HCT116 (cell line): ENCODE results near the gene TNNI2. TPM values are rescaled to one million over a fixed set of nuclear protein-coding genes. Genes with fewer than 3 reads are reported as not detected.

Experiments
- ATAC-seq: fragments of 200-7000 bp; cut with Tn5 transposase; 2 replicates; pipeline ENCODE4 v1.9.1; 2020; ENCODE audit warnings: mild to moderate bottlenecking, moderate library complexity
- BruUV-seq: library from RNA; stranded (reverse); fragments of 400-500 nt; replicated peaks from 2 replicates; lab custom pipeline; 2021; lab: Mats Ljungman, UMichigan
- CTCF ChIA-PET: fragments of 300-600 bp; sonication (Branson Sonifier 250); formaldehyde crosslinking; loops from one replicate; lab custom pipeline; 2021; ENCODE audit warnings: antibody characterized with exemption; lab: Charles Lee
- POLR2A ChIA-PET: fragments of 300-600, 350-600 bp; sonication (Branson Sonifier 250); formaldehyde crosslinking; loops from one replicate; lab custom pipeline; 2021; ENCODE audit warnings: antibody characterized with exemption; lab: Charles Lee
- RAD21 ChIA-PET, 2 experiments: fragments of 300-600 bp; sonication (Branson Sonifier 250); formaldehyde crosslinking; loops; one replicate each; lab custom pipeline; 2023; ENCODE audit warnings: low total read pairs in 2 of 2; ENCODE audit not compliant: uncharacterized antibody in 2 of 2, unreplicated experiment in 2 of 2, low non-redundant PET in 1 of 2; lab: Charles Lee
- DNase-seq: peaks from one replicate; pipeline ENCODE4 v3.0.0-alpha.2; 2010; ENCODE audit warnings: low read depth, low spot score
- H2AFZ ChIP-seq: fragments of 200-600 bp; shearing (Covaris generic), sonication (generic); 2 replicates; pipeline ENCODE4 v1.6.1; 2017; ENCODE audit warnings: low read depth, mixed run types, mixed read lengths, antibody characterized with exemption, low read length; ENCODE audit not compliant: poor library complexity, severe bottlenecking
- H3K27ac ChIP-seq: 2 replicates; pipeline ENCODE4 v1.5.1; 2012; ENCODE audit warnings: low read depth, low read length
- H3K27me3 ChIP-seq: fragments of 200-600 bp; sonication (generic); 2 replicates; pipeline ENCODE4 v1.6.1; 2016; ENCODE audit warnings: mixed run types, low read length, mixed read lengths; ENCODE audit not compliant: insufficient read depth
- H3K36me3 ChIP-seq, 2 experiments: fragments of 200-500 bp in 1 of 2; fragments of 200-600 bp in 1 of 2; sonication (Bioruptor generic) in 1 of 2; sonication (generic) in 1 of 2; 2 replicates each; pipeline versions ENCODE4 v1.5.1 to v1.6.1; 2014 to 2016; ENCODE audit warnings: low read length in 2 of 2, inconsistent platforms in 1 of 2, mixed read lengths in 1 of 2, mixed run types in 1 of 2; ENCODE audit not compliant: insufficient read depth in 2 of 2, control insufficient read depth in 1 of 2
- H3K4me1 ChIP-seq, 2 experiments: fragments of 200-600 bp in 1 of 2; sonication (generic) in 1 of 2; 2 replicates each; pipeline versions ENCODE4 v1.5.1 to v1.6.1; 2012 to 2017; ENCODE audit warnings: low read length in 2 of 2, inconsistent platforms in 1 of 2, mild to moderate bottlenecking in 1 of 2, mixed read lengths in 1 of 2, mixed run types in 1 of 2, moderate library complexity in 1 of 2; ENCODE audit not compliant: insufficient read depth in 2 of 2, control insufficient read depth in 1 of 2
- H3K4me2 ChIP-seq: fragments of 200-600 bp; sonication (generic); 2 replicates; pipeline ENCODE4 v1.6.1; 2017; ENCODE audit warnings: mixed run types, low read length, mixed read lengths
- H3K4me3 ChIP-seq, 2 experiments: fragments of 200-600 bp in 1 of 2; sonication (generic) in 1 of 2; replicated peaks in 1 of 2; 2 replicates each; pipeline ENCODE4 v1.5.1; 2011 to 2016; ENCODE audit warnings: low read length in 2 of 2, control low read depth in 1 of 2, low read depth in 1 of 2, mild to moderate bottlenecking in 1 of 2, mixed read lengths in 1 of 2, mixed run types in 1 of 2
- H3K79me2 ChIP-seq: fragments of 200-600 bp; sonication (generic); 2 replicates; pipeline ENCODE4 v1.6.1; 2017; ENCODE audit warnings: mild to moderate bottlenecking, mixed run types, low read length, moderate library complexity, mixed read lengths; ENCODE audit not compliant: insufficient read depth
- H3K9ac ChIP-seq: fragments of 200-600 bp; sonication (generic); 2 replicates; pipeline ENCODE4 v1.6.1; 2016; ENCODE audit warnings: low read length, mixed read lengths
- H3K9me2 ChIP-seq: fragments of 200-600 bp; sonication (generic), shearing (Covaris generic); 2 replicates; pipeline ENCODE4 v1.6.1; 2017; ENCODE audit warnings: mixed run types, mild to moderate bottlenecking, moderate library complexity; ENCODE audit not compliant: insufficient read depth
- H3K9me3 ChIP-seq, 2 experiments: fragments of 200-500 bp in 1 of 2; fragments of 200-600 bp in 1 of 2; sonication (Bioruptor generic) in 1 of 2; sonication (generic) in 1 of 2; 2 replicates each; pipeline ENCODE4 v1.6.1; 2014 to 2017; ENCODE audit warnings: low read length in 2 of 2, mixed read lengths in 2 of 2, inconsistent platforms in 1 of 2, low read depth in 1 of 2, mild to moderate bottlenecking in 1 of 2, mixed run types in 1 of 2, moderate library complexity in 1 of 2; ENCODE audit not compliant: control insufficient read depth in 1 of 2, insufficient read depth in 1 of 2
- H4K20me1 ChIP-seq: fragments of 200-600 bp; sonication (generic), shearing (Covaris generic); 2 replicates; pipeline ENCODE4 v1.6.1; 2017; ENCODE audit warnings: mixed run types, mild to moderate bottlenecking, moderate library complexity; ENCODE audit not compliant: insufficient read depth
- CBX3 ChIP-seq: IDR thresholded peaks from 2 replicates; pipeline ENCODE4 v1.6.1; 2012; ENCODE audit warnings: low read depth
- EZH2 ChIP-seq: fragments of 200-600 bp; sonication (generic); IDR thresholded peaks from 2 replicates; pipeline ENCODE4 v1.6.1; 2017; ENCODE audit warnings: antibody characterized with exemption, mixed run types
- EZH2phosphoT487 ChIP-seq: fragments of 200-600 bp; IDR thresholded peaks from 2 replicates; pipeline ENCODE4 v1.6.1; 2018; ENCODE audit warnings: antibody characterized with exemption, borderline replicate concordance
- JUND ChIP-seq: IDR thresholded peaks from 2 replicates; pipeline ENCODE4 v1.6.1; 2012
- MAX ChIP-seq: IDR thresholded peaks from 2 replicates; pipeline ENCODE4 v1.6.1; 2012
- POLR2AphosphoS5 ChIP-seq: IDR thresholded peaks from 2 replicates; pipeline ENCODE4 v1.6.1; 2011; ENCODE audit warnings: mild to moderate bottlenecking, low read depth, low read length, moderate library complexity
- SIN3A ChIP-seq: IDR thresholded peaks from 2 replicates; pipeline ENCODE4 v1.6.1; 2012; ENCODE audit warnings: low read depth
- SRF ChIP-seq: IDR thresholded peaks from 2 replicates; pipeline ENCODE4 v1.6.1; 2012; ENCODE audit warnings: low read depth
- TCF7L2 ChIP-seq: IDR thresholded peaks from 2 replicates; pipeline ENCODE4 v1.7.0; 2011; ENCODE audit warnings: borderline replicate concordance, inconsistent platforms; ENCODE audit not compliant: insufficient read depth, insufficient read length; ENCODE audit errors: extremely low read depth
- YY1 ChIP-seq: IDR thresholded peaks from 2 replicates; pipeline ENCODE4 v1.6.1; 2011; ENCODE audit warnings: low read length, low read depth, moderate library complexity, mild to moderate bottlenecking; ENCODE audit not compliant: insufficient replicate concordance; ENCODE audit errors: extremely low read depth
- ZBTB33 ChIP-seq: IDR thresholded peaks from 2 replicates; pipeline ENCODE4 v1.6.1; 2011; ENCODE audit warnings: mild to moderate bottlenecking, low read length, moderate library complexity; ENCODE audit not compliant: insufficient replicate concordance; ENCODE audit errors: extremely low read depth
- ZFX ChIP-seq: fragments of 450-650 bp; IDR thresholded peaks from 2 replicates; pipeline ENCODE4 v1.6.1; 2017
- intact Hi-C: fragments of 100-400 bp; cut with micrococcal nuclease; formaldehyde crosslinking; loops from 2 replicates; pipeline ENCODE4 v1.10.0; 2022
- total RNA-seq: library from RNA; stranded (reverse); gene quantifications from one replicate; pipeline ENCODE4 v1.2.1, GENCODE V29; 2021; ENCODE audit not compliant: unreplicated experiment

TNNI2 gene
- total RNA-seq, 1 experiment from 2014 or later = not detected

- TF ChIP-seq MAX = no peak
- no peak for TF ChIP-seq ZFX
- TF ChIP-seq EZH2 = no peak
- TF ChIP-seq EZH2phosphoT487 = no peak
- TF ChIP-seq POLR2AphosphoS5 = no peak
- TF ChIP-seq SRF = no peak
- TF ChIP-seq TCF7L2 = no peak
- TF ChIP-seq SIN3A = no peak
Observed at GRCh38 chr11:1840780-1841480, 2.1 kb downstream of the TNNI2 start (continued).

DNA sequence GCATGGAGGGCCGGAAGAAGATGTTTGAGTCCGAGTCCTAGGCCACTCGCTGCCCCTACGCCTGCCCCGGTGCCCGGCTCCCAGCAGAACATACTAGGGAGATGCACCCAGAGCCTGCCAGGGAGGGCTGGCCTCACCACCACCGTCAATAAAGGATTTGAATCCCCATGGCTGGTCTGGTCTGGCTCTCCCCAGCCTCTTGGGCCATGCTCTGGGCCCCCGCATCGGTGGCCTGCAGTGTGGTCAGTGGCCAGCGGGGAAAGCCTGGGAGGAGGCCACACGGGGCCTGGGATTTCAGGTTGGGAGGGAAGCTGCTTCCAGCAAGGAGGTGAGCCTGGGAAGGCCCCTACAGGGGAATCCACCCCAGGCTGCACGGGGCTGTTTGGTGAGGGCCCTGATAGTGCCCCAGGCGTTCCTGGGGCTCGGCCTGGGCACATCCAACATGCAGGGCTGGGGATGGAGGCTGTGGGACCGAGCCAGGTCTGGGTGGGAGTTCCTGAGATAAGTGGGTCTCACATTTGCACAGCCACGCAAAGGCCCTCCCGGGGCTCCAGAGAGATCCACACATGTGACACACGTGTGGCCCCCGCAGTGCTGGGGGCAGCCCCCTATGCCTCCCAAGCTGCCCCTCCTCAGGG is 2.8 kb downstream of the TNNI2 start:
- intact Hi-C loops = no loop called here
- no peaks in the 10 kb centered on the region for H3K9me2 ChIP-seq
- no peaks in the 10 kb centered on the region for H3K27me3 ChIP-seq
- no peak overlapping the region for H3K4me3 ChIP-seq
- H2AFZ ChIP-seq = no peak overlapping the region
- no peak overlapping the region for H3K9ac ChIP-seq
- no peaks in the 10 kb centered on the region for H3K9me3 ChIP-seq
- no peak for TF ChIP-seq ZBTB33
- no peak for TF ChIP-seq YY1
- TF ChIP-seq CBX3 = no peak
- TF ChIP-seq EZH2 = no peak
- TF ChIP-seq JUND = no peak
- H3K36me3 ChIP-seq = no peaks in the 10 kb centered on the region
- POLR2A ChIA-PET = no interaction called here
- RAD21 ChIA-PET = no interaction called here
- H3K4me1 ChIP-seq = no peaks in the 10 kb centered on the region
- H4K20me1 ChIP-seq = no peaks in the 10 kb centered on the region
- H3K27ac ChIP-seq = no peak overlapping the region
- no peak for ATAC-seq
- H3K4me2 ChIP-seq = no peak overlapping the region
- H3K79me2 ChIP-seq = no peaks in the 10 kb centered on the region
- no TSS peak for BruUV-seq
- no peak for DNase-seq
- CTCF ChIA-PET = interaction anchor here (0.9 to 1.5 kb wide), 2 partner anchors 34 to 157 kb away, joined by 3 read pairs; no protein-coding TSS in a partner anchor
